ENCODE results near the gene TOB2. TPM values are rescaled to one million over a fixed set of nuclear protein-coding genes. Genes with fewer than 3 reads are reported as not detected.
A peak's percentile ranks its signal among the peaks of the same experiment; 100 is the strongest.
"Not testable (repeated sequence)": the region's sequence is repeated elsewhere in the genome, so short reads cannot be mapped to it uniquely, and the experiment has no call there.

TOB2 gene
- total and polyA plus RNA-seq, 12 donors = 26.4 to 84.9 (median 39.8) TPM

GRCh38 chr22:41403532-41404318 is 42.9 kb downstream of the TOB2 start:
- H3K36me3 ChIP-seq = peaks cover 0 to 14% (median 3%) of the 10 kb centered on the region in 9 donors
- TF ChIP-seq CTCF (IDR thresholded peaks at IDR 0.05) = peak; percentile 95 to 98 (median 98)
- peaks cover 0 to 28% (median 24%) of the 10 kb centered on the region in 9 donors for H3K4me1 ChIP-seq
- H3K27me3 ChIP-seq = no peaks in the 10 kb centered on the region
- no peaks in the 10 kb centered on the region for H3K9me3 ChIP-seq
- ATAC-seq = peak; percentile 85 to 94 (median 91)
- intact Hi-C loops (cut with DNase I) = loop anchor here (1.0 to 5.0 kb wide), 5 partner anchors 113 to 129 kb away; no protein-coding TSS in a partner anchor
- 12 to 15% methylated on average over 18 of the region's 18 CpGs for WGBS, 2 donors
- peak overlapping the region in 1 of 10 donors; percentile 20 for H3K4me3 ChIP-seq
- peak; percentile 91 for DNase-seq
- H3K27ac ChIP-seq = peak overlapping the region in 7 of 10 donors; percentile 35 to 82 (median 77)

- not testable (repeated sequence) for H3K27me3 ChIP-seq, H3K9me3 ChIP-seq, ATAC-seq, H3K4me3 ChIP-seq, DNase-seq
- intact Hi-C loops (cut with DNase I) = loop anchor here in 8 of 10 donors (1.0 to 5.0 kb wide), 5 partner anchors 114 to 129 kb away; no protein-coding TSS in a partner anchor
- WGBS, 2 donors = 93 to 94% methylated on average over 14 of the region's 14 CpGs
- Histone ChIP-seq H3K36me3 (peaks cover 0 to 23% (median 9%) of the 10 kb centered on the region in 9 donors), H3K4me1 (peaks cover 0 to 28% (median 24%) of the 10 kb centered on the region in 9 donors), H3K27ac (peak overlapping the region in 8 of 10 donors; percentile 42 to 87 (median 78))
Observed at GRCh38 chr22:41402851-41403250, 43.8 kb downstream of the TOB2 start.

GRCh38 chr22:41401781-41402648 is 44.6 kb downstream of the TOB2 start:
- H3K4me1 ChIP-seq = peaks cover 0 to 28% (median 24%) of the 10 kb centered on the region in 9 donors
- peak; percentile 36 to 82 (median 78) for ATAC-seq
- no peak for TF ChIP-seq CTCF (IDR thresholded peaks at IDR 0.05)
- peak; percentile 73 to 78 for DNase-seq
- H3K9me3 ChIP-seq = no peaks in the 10 kb centered on the region
- 30 to 38% methylated on average over 16 of the region's 16 CpGs for WGBS, 2 donors
- H3K27me3 ChIP-seq = no peaks in the 10 kb centered on the region
- no peak overlapping the region for H3K4me3 ChIP-seq
- intact Hi-C loops (cut with DNase I) = loop anchor here in 8 of 10 donors (2.0 to 5.0 kb wide), 4 partner anchors 115 to 130 kb away; no protein-coding TSS in a partner anchor
- H3K27ac ChIP-seq = peak overlapping the region; percentile 8 to 87 (median 78)
- peaks cover 0 to 31% (median 17%) of the 10 kb centered on the region in 9 donors for H3K36me3 ChIP-seq

GRCh38 chr22:41398921-41399320 is 47.7 kb downstream of the TOB2 start:
- 89 to 90% methylated on average over 8 of the region's 8 CpGs for WGBS, 2 donors

More at GRCh38 chr22:41398921-41399320, 47.7 kb downstream of the TOB2 start:
- Histone ChIP-seq H3K36me3 (peaks cover 0 to 62% (median 44%) of the 10 kb centered on the region in 9 donors), H3K4me1 (peaks cover 0 to 38% (median 31%) of the 10 kb centered on the region in 9 donors), H3K27ac (no peak overlapping the region), H3K4me3 (no peak overlapping the region), H3K27me3 (no peaks in the 10 kb centered on the region), H3K9me3 (no peaks in the 10 kb centered on the region)
- DNase-seq (no peak), ATAC-seq (no peak)
- intact Hi-C loops (cut with DNase I) = loop anchor here in 1 of 10 donors (10.0 kb wide), 1 partner anchor 196 kb away; no protein-coding TSS in a partner anchor
- TF ChIP-seq CTCF (IDR thresholded peaks at IDR 0.05) = no peak

Data from heart right ventricle (tissue), 16 donors.